GM21576 (cell line): ENCODE measurements around the gene OTOA.
A peak's percentile ranks its signal among the peaks of the same experiment; 100 is the strongest.
"Not testable (repeated sequence)": the region's sequence is repeated elsewhere in the genome, so short reads cannot be mapped to it uniquely, and the experiment has no call there.

Experiments used
- ATAC-seq: cut with Tn5 transposase; IDR thresholded peaks from one replicate; pipeline ENCODE4 v1.9.1; 2021; ENCODE audit warnings: mild to moderate bottlenecking, moderate library complexity; ENCODE audit not compliant: unreplicated experiment

Gene OTOA

GRCh38 chr16:21639493-21639892 lies 24.3 kb upstream of the OTOA start:
- no peak for ATAC-seq

- ATAC-seq, result no peak
These were observed 21.9 kb upstream of the OTOA start for GRCh38 chr16:21641916-21642315.

- ATAC-seq, result no peak
These were observed 20.9 kb upstream of the OTOA start for GRCh38 chr16:21642861-21643260.

GRCh38 chr16:21643785-21644184 lies 20.0 kb upstream of the OTOA start:
- no peak for ATAC-seq

GRCh38 chr16:21644674-21645073 lies 19.1 kb upstream of the OTOA start:
- no peak for ATAC-seq

- no peak for ATAC-seq
These were observed 18.5 kb upstream of the OTOA start for GRCh38 chr16:21645261-21645721.

DNA sequence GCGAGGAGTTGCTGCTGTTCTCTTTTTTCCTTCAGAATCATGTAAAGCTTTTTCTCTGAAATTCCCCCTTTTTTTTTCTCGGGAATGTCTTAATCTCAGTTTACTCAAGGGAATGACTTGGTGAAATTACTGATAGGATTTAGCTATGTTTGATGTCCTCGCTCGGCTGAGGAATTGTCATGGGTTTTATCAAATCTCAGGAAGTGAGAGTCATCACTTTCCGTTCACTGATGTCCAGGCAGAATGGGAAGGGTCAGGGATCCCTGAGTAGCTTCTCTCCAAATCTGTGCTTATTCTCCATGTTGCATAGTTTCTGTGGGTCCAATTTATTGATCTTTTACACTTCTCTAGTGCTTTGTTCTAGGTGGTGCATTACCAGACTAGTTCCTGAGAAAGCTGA lies 17.7 kb upstream of the OTOA start:
- no peak for ATAC-seq

GRCh38 chr16:21646721-21647561 lies 16.8 kb upstream of the OTOA start:
- peak; percentile 87 for ATAC-seq

DNA sequence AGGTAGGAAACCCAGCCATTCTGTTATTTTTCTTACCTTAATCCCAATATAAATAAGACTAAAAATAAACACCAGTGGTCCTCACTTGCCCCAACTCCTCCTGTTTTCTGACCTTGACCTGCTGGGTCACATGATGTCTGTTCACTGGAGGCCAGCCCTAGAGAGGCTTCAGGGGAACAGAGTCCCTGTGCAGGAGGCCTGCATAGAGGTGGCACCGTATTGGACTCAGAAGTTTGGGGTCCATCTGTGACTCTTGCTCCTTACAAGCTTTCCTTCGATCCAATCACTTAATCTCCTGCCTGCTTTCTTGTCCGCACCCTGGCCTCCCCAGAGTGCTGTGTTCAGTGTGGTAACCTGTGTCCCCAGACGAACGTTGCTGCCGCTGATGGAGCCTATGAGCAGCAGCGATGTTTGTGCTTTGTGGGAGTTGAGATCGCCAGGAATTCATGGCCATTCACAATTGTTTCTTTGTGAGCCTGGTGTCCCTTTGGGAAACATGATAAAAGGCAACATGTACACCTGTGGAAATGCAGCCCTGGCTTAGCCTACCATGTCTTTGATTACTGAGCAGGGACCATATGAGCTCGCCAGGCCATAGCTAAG lies 16.1 kb upstream of the OTOA start:
- peak; percentile 2 for ATAC-seq

- not testable (repeated sequence) for ATAC-seq
These were observed 13.9 kb upstream of the OTOA start for GRCh38 chr16:21649826-21650406.

DNA sequence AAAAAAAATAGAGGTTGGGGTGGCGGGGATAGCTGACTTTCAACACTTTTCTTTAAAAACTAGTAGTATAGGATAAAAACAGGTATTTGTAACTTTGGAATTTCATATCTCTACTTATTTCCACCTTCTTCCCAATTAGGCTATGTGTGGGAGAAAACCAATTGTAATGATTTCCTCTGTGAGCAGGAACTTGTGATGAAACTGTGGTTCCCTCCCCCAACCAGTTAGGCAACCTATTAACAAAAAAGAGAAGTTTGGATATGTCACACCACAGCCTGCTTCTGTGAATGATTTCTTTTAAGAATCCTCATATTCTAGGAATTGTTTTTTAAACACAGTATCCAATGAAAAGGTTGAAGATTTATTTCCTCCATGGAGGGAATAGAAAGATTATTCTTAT lies 13.2 kb upstream of the OTOA start:
- ATAC-seq, result no peak

DNA sequence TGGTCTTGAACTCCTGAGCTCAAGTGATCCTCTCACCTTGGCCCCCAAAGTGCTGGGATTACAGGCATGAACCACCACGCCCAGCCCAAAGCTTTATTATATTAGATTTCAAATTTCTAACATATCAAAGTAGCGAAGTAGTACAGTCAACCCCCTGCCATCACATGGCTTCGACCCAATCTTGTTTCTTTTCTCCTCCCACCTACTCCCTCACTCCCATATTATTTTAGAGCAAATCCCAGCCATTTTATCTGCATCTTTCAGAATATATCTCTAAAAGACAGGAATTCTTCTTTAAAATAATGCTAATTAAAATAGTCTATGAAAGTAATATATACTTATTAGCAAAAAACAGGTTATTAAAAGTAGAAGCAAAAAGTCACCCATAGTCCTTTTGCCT lies 12.3 kb upstream of the OTOA start:
- no peak for ATAC-seq

GRCh38 chr16:21652453-21652852 lies 11.3 kb upstream of the OTOA start, which contains the start of gene IGSF6:
TSS of gene IGSF6 (minus strand) at chr16:21652608. CDS start at chr16:21652598, 10 bp downstream.
- ATAC-seq, result no peak

DNA sequence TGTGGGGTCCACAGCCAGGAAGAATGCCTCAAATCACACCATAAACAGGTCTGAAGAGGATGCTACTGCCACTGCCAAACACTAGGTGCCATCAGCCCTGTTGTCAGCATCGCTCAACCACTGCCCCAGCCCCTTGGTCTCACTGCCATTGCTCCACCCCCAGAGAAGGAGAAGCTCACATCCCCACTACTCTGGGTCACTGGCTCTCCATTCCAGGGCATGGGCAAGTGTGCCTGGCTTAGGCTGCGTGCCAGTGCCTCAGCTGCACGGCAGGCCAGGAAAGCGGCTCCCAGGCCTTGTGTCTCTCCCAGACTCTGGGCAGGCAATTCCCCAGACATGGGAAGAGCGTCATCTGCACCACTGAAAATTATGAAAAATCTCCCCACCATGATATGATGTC lies 10.2 kb upstream of the OTOA start:
- ATAC-seq, result no peak

DNA sequence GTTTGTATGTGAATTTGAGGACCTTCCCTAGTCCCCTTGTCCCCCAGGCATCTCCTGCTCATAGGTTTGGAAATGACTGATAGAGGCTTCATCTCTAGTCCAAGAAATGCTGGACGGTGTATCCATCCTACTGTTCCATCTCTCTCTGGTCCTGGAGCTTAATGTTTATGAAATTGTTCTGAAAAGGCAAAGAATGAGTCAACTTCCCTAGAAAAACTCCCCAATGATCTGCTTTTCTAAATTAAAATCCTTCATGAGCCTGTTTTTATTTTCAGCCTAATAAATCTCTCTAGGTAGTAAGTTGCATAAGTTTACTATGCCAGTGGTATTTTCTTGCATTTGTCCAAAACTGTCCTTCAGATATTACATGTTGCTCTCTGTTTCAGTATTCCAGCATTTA lies 9.3 kb upstream of the OTOA start:
- no peak for ATAC-seq

DNA sequence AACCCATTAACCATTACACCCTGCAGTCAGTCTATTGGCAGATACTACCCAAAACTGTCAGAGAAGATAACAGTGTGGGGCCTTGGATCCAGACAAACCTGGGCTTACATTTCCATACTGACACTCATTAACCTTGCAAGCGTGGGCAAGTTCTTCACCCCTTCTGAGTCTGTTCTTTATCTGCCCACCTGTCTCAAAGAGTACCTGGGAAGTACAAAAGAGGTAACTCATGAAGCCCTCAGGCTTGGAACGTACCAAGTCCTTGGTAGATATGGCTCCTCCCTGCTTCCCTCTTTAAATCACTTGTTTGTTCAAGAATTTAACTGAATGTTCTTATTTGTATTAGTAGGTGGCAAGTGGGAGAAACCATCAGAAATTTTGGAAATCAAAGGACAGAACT lies 8.9 kb upstream of the OTOA start:
- no peak for ATAC-seq

DNA sequence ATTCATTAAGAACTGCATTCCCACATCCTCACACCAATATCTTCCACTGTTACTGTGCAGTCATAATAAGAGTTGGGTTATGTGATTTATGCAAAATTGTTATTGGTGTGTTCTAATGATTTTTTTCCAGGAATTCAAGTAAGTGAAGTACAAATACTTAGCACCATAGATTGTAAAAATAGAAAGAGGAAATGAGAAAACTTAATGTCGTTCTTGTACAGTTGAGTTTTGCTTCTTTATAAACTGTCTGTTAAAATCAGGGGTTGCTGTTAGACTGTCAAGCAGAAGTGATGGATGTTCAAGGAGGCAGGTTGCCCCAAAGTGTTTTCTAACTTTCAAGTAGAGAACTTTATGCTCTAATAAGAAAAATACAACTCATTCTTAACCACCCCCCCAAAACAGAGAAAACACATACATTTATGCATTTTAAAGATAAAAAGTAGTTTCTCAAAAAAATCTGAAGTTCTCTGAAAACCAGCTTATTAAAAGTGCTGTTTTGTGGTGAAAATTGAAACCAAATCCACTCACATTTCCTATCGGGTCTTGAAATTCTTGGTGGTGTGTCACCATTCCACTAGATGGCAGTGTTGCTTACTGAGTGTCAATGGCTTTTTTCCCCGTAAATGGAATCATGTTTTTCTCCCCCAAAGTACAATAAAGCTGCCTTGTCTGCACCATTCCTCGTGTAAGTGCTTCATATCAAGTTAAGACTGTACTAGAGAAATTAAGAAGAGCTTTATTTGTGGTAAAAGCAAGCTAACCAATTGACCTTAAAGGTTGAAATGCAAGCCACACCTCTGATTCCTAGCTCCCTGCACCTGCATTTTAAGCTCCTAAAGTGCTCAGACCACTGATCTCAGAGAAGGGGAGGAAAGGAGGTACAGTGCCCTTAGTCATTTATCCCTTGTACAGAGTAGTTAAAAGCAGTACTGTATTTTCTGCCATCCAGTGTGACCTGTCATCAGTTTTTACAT lies 6.7 kb upstream of the OTOA start:
- ATAC-seq, result no peak

DNA sequence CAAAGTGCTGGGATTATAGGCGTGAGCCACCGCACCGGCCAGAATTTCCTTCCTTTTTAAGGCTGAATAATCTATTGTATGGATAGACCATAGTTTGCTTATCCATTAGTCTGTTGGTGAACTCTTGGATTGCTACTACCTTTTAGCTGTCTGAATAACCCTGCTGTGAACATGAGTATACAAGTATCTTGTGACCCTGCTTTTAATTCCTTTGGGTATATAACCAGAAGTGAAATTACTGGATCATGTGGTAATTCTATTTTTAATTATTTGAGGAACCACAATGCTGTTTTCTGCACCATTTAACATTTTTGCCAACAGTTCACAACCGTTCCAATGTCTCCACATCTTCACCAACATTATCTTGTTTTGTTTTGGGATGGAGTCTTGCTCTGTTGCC lies 4.6 kb upstream of the OTOA start:
- ATAC-seq, result no peak

GRCh38 chr16:21664801-21665492 lies 1.2 kb downstream of the OTOA start:
- no peak for ATAC-seq

- no peak for ATAC-seq
These were observed 3.0 kb downstream of the OTOA start for GRCh38 chr16:21666772-21667171.
